ENCODE results near the gene MS4A10. TPM values are rescaled to one million over a fixed set of nuclear protein-coding genes. Genes with fewer than 3 reads are reported as not detected.

The MS4A10 gene
- total RNA-seq, 1 donor from 2014 or later: not detected

- DNase-seq (ENCODE audit: extremely low read depth, low read depth, low spot score): no peak
These were observed 751 bp downstream of the MS4A10 start for GRCh38 chr11:60785806-60786361.

- DNase-seq (ENCODE audit: extremely low read depth, low read depth, low spot score): peak; percentile 81
These were observed 1.9 kb downstream of the MS4A10 start for GRCh38 chr11:60786811-60787567.

GRCh38 chr11:60788401-60789125 lies 3.4 kb downstream of the MS4A10 start:
- DNase-seq (ENCODE audit: extremely low read depth, low read depth, low spot score): no peak

GRCh38 chr11:60790726-60791125 lies 5.6 kb downstream of the MS4A10 start:
- no peak for DNase-seq (ENCODE audit: extremely low read depth, low read depth, low spot score)

- no peak for DNase-seq (ENCODE audit: extremely low read depth, low read depth, low spot score)
These were observed 6.2 kb downstream of the MS4A10 start for GRCh38 chr11:60791153-60791933.

- DNase-seq (ENCODE audit: extremely low read depth, low read depth, low spot score): no peak
These were observed 7.4 kb downstream of the MS4A10 start for GRCh38 chr11:60792521-60792920.

GRCh38 chr11:60795291-60795690 lies 10.2 kb downstream of the MS4A10 start:
- DNase-seq (ENCODE audit: extremely low read depth, low read depth, low spot score): no peak

- DNase-seq (ENCODE audit: extremely low read depth, low read depth, low spot score): no peak
These were observed 12.9 kb downstream of the MS4A10 start for GRCh38 chr11:60797846-60798630.

- no peak for DNase-seq (ENCODE audit: extremely low read depth, low read depth, low spot score)
These were observed 13.5 kb downstream of the MS4A10 start for GRCh38 chr11:60798631-60799030.

- no peak for DNase-seq (ENCODE audit: extremely low read depth, low read depth, low spot score)
These were observed 16.1 kb downstream of the MS4A10 start for GRCh38 chr11:60801194-60801593.

- DNase-seq (ENCODE audit: extremely low read depth, low read depth, low spot score): no peak
These were observed 18.3 kb downstream of the MS4A10 start for GRCh38 chr11:60803273-60803936.

- no peak for DNase-seq (ENCODE audit: extremely low read depth, low read depth, low spot score)
These were observed 24.1 kb downstream of the MS4A10 start for GRCh38 chr11:60809249-60809648.

- DNase-seq (ENCODE audit: extremely low read depth, low read depth, low spot score): no peak
These were observed 24.6 kb downstream of the MS4A10 start for GRCh38 chr11:60809691-60810090.

GRCh38 chr11:60810151-60810550 lies 25.0 kb downstream of the MS4A10 start:
- DNase-seq (ENCODE audit: extremely low read depth, low read depth, low spot score): no peak

- DNase-seq (ENCODE audit: extremely low read depth, low read depth, low spot score): no peak
These were observed 25.4 kb downstream of the MS4A10 start for GRCh38 chr11:60810569-60810968.

GRCh38 chr11:60813324-60813723 lies 28.2 kb downstream of the MS4A10 start:
- DNase-seq (ENCODE audit: extremely low read depth, low read depth, low spot score): no peak

- no peak for DNase-seq (ENCODE audit: extremely low read depth, low read depth, low spot score)
These were observed 29.0 kb downstream of the MS4A10 start for GRCh38 chr11:60814112-60814511.

GRCh38 chr11:60816590-60817157 lies 31.5 kb downstream of the MS4A10 start:
- no peak for DNase-seq (ENCODE audit: extremely low read depth, low read depth, low spot score)

- no peak for DNase-seq (ENCODE audit: extremely low read depth, low read depth, low spot score)
These were observed 32.9 kb downstream of the MS4A10 start for GRCh38 chr11:60818057-60818456.
